ENCODE measurements around the gene CREB3L1.
A peak's percentile ranks its signal among the peaks of the same experiment; 100 is the strongest.

CREB3L1 gene

DNA sequence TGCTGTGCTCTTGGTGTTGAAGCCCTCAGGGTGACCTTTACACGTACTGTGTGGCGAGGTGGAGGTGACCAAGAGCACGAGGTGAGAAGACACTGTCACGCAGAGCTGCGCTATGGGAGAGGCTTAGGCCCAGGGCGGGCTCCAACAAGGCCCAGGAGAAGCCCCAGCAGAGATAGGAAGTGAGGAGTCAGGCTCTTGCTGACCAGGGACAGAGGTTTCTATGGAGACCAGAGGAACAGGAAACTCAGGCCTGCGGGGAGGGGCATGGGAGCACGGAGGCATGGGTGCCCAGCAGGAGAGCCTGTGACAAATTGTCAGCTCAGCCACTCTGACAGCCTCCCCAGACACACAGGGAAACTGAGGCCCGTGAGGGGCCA, 85.6 kb downstream of the CREB3L1 start:
- H3K4me3 ChIP-seq (replicated peaks in 1 of 2; ENCODE audit: low read depth in 2 of 2, low read length in 2 of 2) = no peak overlapping the region
- TF ChIP-seq CTCF (IDR thresholded peaks at IDR 0.05; ENCODE audit: low read depth, low read length) = no peak
- peak; percentile 84 to 87 for DNase-seq (ENCODE audit: low read depth in 2 of 2)

- H3K4me3 ChIP-seq (replicated peaks in 1 of 2; ENCODE audit: low read depth in 2 of 2, low read length in 2 of 2) = no peak overlapping the region
- peak in 1 of 2 donors; percentile 50 for DNase-seq (ENCODE audit: low read depth in 2 of 2)
- peak; percentile 22 for TF ChIP-seq CTCF (IDR thresholded peaks at IDR 0.05; ENCODE audit: low read depth, low read length)
Observed at GRCh38 chr11:46363455-46364005, 86.1 kb downstream of the CREB3L1 start.

GRCh38 chr11:46364056-46364455, 86.6 kb downstream of the CREB3L1 start:
- no peak overlapping the region for H3K4me3 ChIP-seq (replicated peaks in 1 of 2; ENCODE audit: low read depth in 2 of 2, low read length in 2 of 2)
- peak in 1 of 2 donors; percentile 27 for DNase-seq (ENCODE audit: low read depth in 2 of 2)
- no peak for TF ChIP-seq CTCF (IDR thresholded peaks at IDR 0.05; ENCODE audit: low read depth, low read length)

DNA sequence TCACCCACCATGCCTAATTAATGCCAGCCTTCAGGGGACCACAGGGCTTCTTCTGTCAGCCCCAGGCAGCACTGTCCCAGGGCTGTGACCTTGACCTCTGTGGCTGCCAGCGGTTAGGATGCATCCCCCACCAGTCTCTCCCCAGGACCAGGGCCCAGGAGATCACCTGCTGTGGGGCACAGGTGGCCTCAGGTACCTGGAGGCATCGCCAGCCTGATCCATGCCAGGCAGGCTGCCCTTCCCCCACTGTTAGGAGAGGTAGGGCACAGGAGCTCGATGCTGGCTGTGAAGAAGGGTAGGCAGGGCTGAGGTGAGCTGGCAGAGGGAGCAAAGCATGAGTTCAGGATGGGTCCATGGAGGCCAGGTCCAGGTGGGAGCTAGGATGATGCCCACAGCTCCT, 87.3 kb downstream of the CREB3L1 start:
- no peak overlapping the region for H3K4me3 ChIP-seq (replicated peaks in 1 of 2; ENCODE audit: low read depth in 2 of 2, low read length in 2 of 2)
- no peak for DNase-seq (ENCODE audit: low read depth in 2 of 2)
- TF ChIP-seq CTCF (IDR thresholded peaks at IDR 0.05; ENCODE audit: low read depth, low read length) = no peak

DNA sequence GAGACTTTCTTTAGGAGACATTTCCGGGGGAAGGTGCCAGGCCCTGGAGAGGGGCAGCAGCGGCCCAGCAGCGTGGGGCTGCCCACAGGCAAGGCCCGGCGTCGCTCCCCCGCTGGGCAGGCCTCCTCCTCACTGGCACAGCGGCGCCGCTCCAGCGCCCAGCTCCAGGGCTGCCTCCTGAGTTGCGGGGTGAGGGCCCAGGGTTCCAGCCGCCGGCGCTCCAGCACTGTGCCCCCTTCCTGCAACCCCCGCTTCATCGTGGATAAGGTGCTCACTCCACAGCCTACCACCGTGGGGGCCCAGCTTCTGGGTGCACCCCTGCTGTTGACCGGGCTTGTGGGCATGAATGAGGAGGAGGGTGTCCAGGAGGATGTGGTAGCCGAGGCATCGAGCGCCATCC, 88.8 kb downstream of the CREB3L1 start:
- no peak for DNase-seq (ENCODE audit: low read depth in 2 of 2)
- no peak overlapping the region for H3K4me3 ChIP-seq (replicated peaks in 1 of 2; ENCODE audit: low read depth in 2 of 2, low read length in 2 of 2)
- TF ChIP-seq CTCF (IDR thresholded peaks at IDR 0.05; ENCODE audit: low read depth, low read length) = no peak

DNA sequence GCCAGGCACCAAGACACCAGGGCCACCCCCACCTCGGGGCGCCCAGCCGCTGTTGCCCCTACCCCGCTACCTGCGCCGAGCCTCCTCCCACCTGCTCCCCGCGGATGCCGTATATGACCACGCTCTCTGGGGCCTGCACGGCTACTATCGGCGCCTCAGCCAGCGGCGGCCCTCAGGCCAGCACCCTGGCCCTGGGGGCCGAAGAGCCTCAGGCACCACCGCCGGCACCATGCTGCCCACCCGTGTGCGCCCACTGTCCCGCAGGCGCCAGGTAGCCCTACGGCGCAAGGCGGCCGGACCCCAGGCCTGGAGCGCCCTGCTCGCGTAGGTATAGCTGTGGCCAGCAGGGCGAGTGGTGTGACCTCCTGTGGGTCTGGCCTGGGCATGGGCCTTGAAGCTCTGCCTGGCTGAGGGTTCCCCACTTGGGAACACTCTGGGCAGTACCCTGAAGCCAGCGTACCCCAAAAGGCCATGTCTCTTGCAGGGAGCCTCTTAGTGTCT, 89.2 kb downstream of the CREB3L1 start:
- no peak overlapping the region for H3K4me3 ChIP-seq (replicated peaks in 1 of 2; ENCODE audit: low read depth in 2 of 2, low read length in 2 of 2)
- DNase-seq (ENCODE audit: low read depth in 2 of 2) = no peak
- TF ChIP-seq CTCF (IDR thresholded peaks at IDR 0.05; ENCODE audit: low read depth, low read length) = no peak
